K562 (cell line): ENCODE data around the gene NAGLU. TPM values are rescaled to one million over a fixed set of nuclear protein-coding genes. Genes with fewer than 3 reads are reported as not detected.

ENCODE experiments used
- AFF1 ChIP-seq, 2 experiments: fragments of 450-650 bp; IDR thresholded peaks; 2 replicates each; pipeline ENCODE4 v1.6.1; 2018; ENCODE audit warnings: mild to moderate bottlenecking in 2 of 2, low read depth in 1 of 2; ENCODE audit not compliant: partially characterized antibody in 2 of 2
- ARID3B ChIP-seq: fragments of 250-450 bp; sonication (Bioruptor Pico); IDR thresholded peaks from 2 replicates; pipeline ENCODE4 v1.4.0; 2020; ENCODE audit warnings: borderline replicate concordance
- ASH1L ChIP-seq: fragments of 450-650 bp; IDR thresholded peaks from 2 replicates; pipeline ENCODE4 v1.6.1; 2018; ENCODE audit warnings: borderline replicate concordance, mild to moderate bottlenecking, low read depth; ENCODE audit not compliant: partially characterized antibody
- CTCFL ChIP-seq: IDR thresholded peaks from 2 replicates; pipeline ENCODE4 v1.6.1; 2011; ENCODE audit warnings: borderline replicate concordance, low read depth, mild to moderate bottlenecking, moderate library complexity, low read length; ENCODE audit not compliant: insufficient read depth, poor library complexity, severe bottlenecking
- DMBX1 ChIP-seq: fragments of 250-450 bp; sonication (Bioruptor Pico); IDR thresholded peaks from 2 replicates; pipeline ENCODE4 v1.8.0; 2022; ENCODE audit warnings: inconsistent platforms, mild to moderate bottlenecking, moderate library complexity, borderline replicate concordance
- ELF4 ChIP-seq: fragments of 450-650 bp; formaldehyde crosslinking; IDR thresholded peaks from 2 replicates; pipeline ENCODE4 v1.4.0; 2022; ENCODE audit warnings: missing genetic modification characterization
- HDAC8 ChIP-seq: fragments of 450-650 bp; IDR thresholded peaks from 2 replicates; pipeline ENCODE4 v1.6.1; 2016; ENCODE audit warnings: mild to moderate bottlenecking, missing genetic modification characterization, moderate library complexity, missing compliant biosample characterization
- KLF13 ChIP-seq: fragments of 450-650 bp; IDR thresholded peaks from 2 replicates; pipeline ENCODE4 v1.6.1; 2016; ENCODE audit warnings: missing genetic modification characterization, low read depth, mild to moderate bottlenecking, missing compliant biosample characterization, moderate library complexity, borderline replicate concordance
- NFATC3 ChIP-seq: fragments of 450-650 bp; IDR thresholded peaks from 2 replicates; pipeline ENCODE4 v1.6.1; 2017; ENCODE audit warnings: mild to moderate bottlenecking
- NFIC ChIP-seq: fragments of 450-650 bp; IDR thresholded peaks from 2 replicates; pipeline ENCODE4 v1.6.1; 2017; ENCODE audit warnings: mild to moderate bottlenecking, inconsistent platforms
- NRF1 ChIP-seq, 2 experiments: fragments of 450-650 bp; IDR thresholded peaks in 1 of 2; conservative IDR thresholded peaks in 1 of 2; 2 replicates each; pipeline ENCODE4 v1.6.1; 2014; ENCODE audit warnings: mild to moderate bottlenecking in 2 of 2
- RCOR1 ChIP-seq, 2 experiments: IDR thresholded peaks; 2 replicates each; pipeline ENCODE4 v1.6.1; 2012; ENCODE audit warnings: low read depth in 2 of 2, low read length in 2 of 2, borderline replicate concordance in 1 of 2, improper control_type of control experiment in 1 of 2
- ZBED1 ChIP-seq: IDR thresholded peaks from 2 replicates; pipeline ENCODE4 v1.6.1; 2014
- ZBTB9 ChIP-seq: fragments of 450-650 bp; formaldehyde crosslinking; IDR thresholded peaks from 2 replicates; pipeline ENCODE4 v1.4.0; 2020; ENCODE audit warnings: mild to moderate bottlenecking, moderate library complexity
- ZNF133 ChIP-seq: fragments of 250-450 bp; sonication (Bioruptor Pico); IDR thresholded peaks from 2 replicates; pipeline ENCODE4 v1.4.0; 2020; ENCODE audit warnings: mild to moderate bottlenecking
- polyA plus RNA-seq, 8 experiments: library from polyadenylated mRNA; depleted of rRNA in 4 of 8; stranded (reverse) in 5 of 8; unstranded in 3 of 8; fragments of >200 nt; fragmentation: Nextera tagmentation in 2 of 8; fragmentation: Illumina TruSeq in 1 of 8; extraction: Ambion mirVana in 2 of 8; extraction: Trizol in 1 of 8; gene quantifications; 2 replicates each; pipeline versions ENCODE4 v1.2.1 to v1.2.3, GENCODE V29; 2011 to 2014; ENCODE audit warnings: inconsistent platforms in 1 of 8, missing spikeins in 1 of 8
- total RNA-seq, 7 experiments: library from RNA; depleted of rRNA in 6 of 7; stranded (reverse); fragments of >200 nt in 6 of 7; fragmentation: Illumina TruSeq in 2 of 7; extraction: Trizol in 2 of 7; gene quantifications; 2 replicates each; pipeline versions ENCODE4 v1.2.1 to v1.2.3, GENCODE V29; 2011 to 2021; ENCODE audit warnings: low replicate concordance in 1 of 7

The NAGLU gene
- total and polyA plus RNA-seq, 9 of the 15 experiments (the other 6 are each of a cell fraction or from before 2014, with no cell fraction given): 0.04 to 21.5 (median 8.5) TPM

GRCh38 chr17:42535155-42536047, 640 bp upstream of the NAGLU start (continued):
- TF ChIP-seq AFF1 (IDR thresholded peaks at IDR 0.05; ENCODE audit: low read depth in 1 of 2, partially characterized antibody in 2 of 2): peak in 1 of 2 experiments; percentile 27
- 0 out of 2 replicates have a peak, but pooled peaks have one; percentile 43 for TF ChIP-seq NFATC3
- no peak for TF ChIP-seq NFIC
- TF ChIP-seq ARID3B: peak; percentile 95
- peak; percentile 59 for TF ChIP-seq ASH1L
- peak; percentile 96; the same call in 1 of the 2 replicates for TF ChIP-seq ZBTB9 (CRISPR knock-in tag)
- TF ChIP-seq ELF4 (CRISPR knock-in tag): peak; percentile 91
- TF ChIP-seq ZBED1: no peak
- no peak for TF ChIP-seq CTCFL
- TF ChIP-seq NRF1 (conservative IDR thresholded peaks at IDR 0.05 in 1 of 2, IDR thresholded peaks at IDR 0.05 in 1 of 2): no peak
- TF ChIP-seq HDAC8: peak; percentile 97
- TF ChIP-seq RCOR1 (IDR thresholded peaks at IDR 0.05; ENCODE audit: borderline replicate concordance in 1 of 2, low read depth in 2 of 2, low read length in 2 of 2): peak in 1 of 2 experiments; percentile 55; a peak in 1 of 4 replicates
- TF ChIP-seq DMBX1 (CRISPR knock-in tag): peak; percentile 99
- peak; percentile 78; the same call in 1 of the 2 replicates for TF ChIP-seq KLF13 (tag)
- TF ChIP-seq ZNF133 (CRISPR knock-in tag): peak; percentile 94
